HL-60 (cell line): ENCODE data around the gene CDK5RAP1.

Source experiments
- POLR2AphosphoS5 ChIP-seq: IDR thresholded peaks from 2 replicates; pipeline ENCODE4 v1.6.1; 2012; ENCODE audit warnings: low read depth
- TF ChIP-seq, protein P1 (sequence below): IDR thresholded peaks from one replicate; pipeline ENCODE4 v1.5.1; 2011; ENCODE audit warnings: low read length, control low read depth, inconsistent platforms; ENCODE audit not compliant: insufficient read depth

GRCh38 chr20:33407251-33407650, 5.9 kb upstream of the CDK5RAP1 start:
- no peak for TF ChIP-seq POLR2AphosphoS5
- TF ChIP-seq, protein P1, sequence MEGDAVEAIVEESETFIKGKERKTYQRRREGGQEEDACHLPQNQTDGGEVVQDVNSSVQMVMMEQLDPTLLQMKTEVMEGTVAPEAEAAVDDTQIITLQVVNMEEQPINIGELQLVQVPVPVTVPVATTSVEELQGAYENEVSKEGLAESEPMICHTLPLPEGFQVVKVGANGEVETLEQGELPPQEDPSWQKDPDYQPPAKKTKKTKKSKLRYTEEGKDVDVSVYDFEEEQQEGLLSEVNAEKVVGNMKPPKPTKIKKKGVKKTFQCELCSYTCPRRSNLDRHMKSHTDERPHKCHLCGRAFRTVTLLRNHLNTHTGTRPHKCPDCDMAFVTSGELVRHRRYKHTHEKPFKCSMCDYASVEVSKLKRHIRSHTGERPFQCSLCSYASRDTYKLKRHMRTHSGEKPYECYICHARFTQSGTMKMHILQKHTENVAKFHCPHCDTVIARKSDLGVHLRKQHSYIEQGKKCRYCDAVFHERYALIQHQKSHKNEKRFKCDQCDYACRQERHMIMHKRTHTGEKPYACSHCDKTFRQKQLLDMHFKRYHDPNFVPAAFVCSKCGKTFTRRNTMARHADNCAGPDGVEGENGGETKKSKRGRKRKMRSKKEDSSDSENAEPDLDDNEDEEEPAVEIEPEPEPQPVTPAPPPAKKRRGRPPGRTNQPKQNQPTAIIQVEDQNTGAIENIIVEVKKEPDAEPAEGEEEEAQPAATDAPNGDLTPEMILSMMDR = no peak
